Sigmoid colon (tissue), 7 donors: ENCODE data around the gene TPST2. TPM values are rescaled to one million over a fixed set of nuclear protein-coding genes. Genes with fewer than 3 reads are reported as not detected.

ENCODE experiments used
- DNase-seq: peaks from one replicate; pipeline ENCODE4 v3.0.0-alpha.2; 2019
- H3K27ac ChIP-seq, 4 donors: fragments of 200-600 bp; sonication (generic); one replicate each; pipeline ENCODE4 v1.5.1; 2016 to 2019; ENCODE audit warnings: mild to moderate bottlenecking in 1 of 4
- H3K27me3 ChIP-seq, 3 donors: fragments of 200-600 bp; sonication (generic); one replicate each; pipeline ENCODE4 v1.5.1; 2019; ENCODE audit warnings: mild to moderate bottlenecking in 1 of 3
- H3K36me3 ChIP-seq, 4 donors: fragments of 200-600 bp; sonication (generic); one replicate each; pipeline ENCODE4 v1.5.1; 2016 to 2019
- H3K4me1 ChIP-seq, 4 donors: fragments of 200-600 bp; sonication (generic); one replicate each; pipeline ENCODE4 v1.5.1; 2017 to 2019
- H3K4me3 ChIP-seq, 4 donors: fragments of 200-600 bp; sonication (generic); one replicate each; pipeline ENCODE4 v1.5.1; 2017 to 2019; ENCODE audit warnings: mild to moderate bottlenecking in 2 of 4, moderate library complexity in 1 of 4
- H3K9me3 ChIP-seq, 4 donors: fragments of 200-600 bp in 3 of 4; sonication (generic) in 3 of 4; one replicate each; pipeline versions ENCODE4 v1.5.1 to v1.6.1; 2013 to 2019
- CTCF ChIP-seq, 4 experiments: fragments of 450-650 bp in 3 of 4; fragments of 200-600 bp in 1 of 4; IDR thresholded peaks; one replicate each; pipeline ENCODE4 v1.5.1; 2016 to 2019; ENCODE audit warnings: antibody characterized with exemption in 4 of 4, mild to moderate bottlenecking in 3 of 4, moderate library complexity in 2 of 4
- EP300 ChIP-seq, 4 donors: sonication (generic); formaldehyde crosslinking; IDR thresholded peaks; one replicate each; pipeline ENCODE4 v1.6.1; 2017; ENCODE audit warnings: antibody characterized with exemption in 4 of 4
- POLR2A ChIP-seq, 2 donors: fragments of 450-650 bp; IDR thresholded peaks; one replicate each; pipeline ENCODE4 v1.6.1; 2016; ENCODE audit warnings: antibody characterized with exemption in 2 of 2, mild to moderate bottlenecking in 2 of 2, moderate library complexity in 2 of 2
- POLR2AphosphoS5 ChIP-seq, 4 donors: sonication (generic); formaldehyde crosslinking; IDR thresholded peaks; one replicate each; pipeline ENCODE4 v1.6.1; 2017; ENCODE audit warnings: antibody characterized with exemption in 4 of 4
- WGBS, 2 donors: extraction: QIAGEN DNeasy Blood & Tissue Kit; methylation state at CpG; one replicate each; pipeline ENCODE4 v1.1.7; 2013; 5-methylcytosine and 5-hydroxymethylcytosine counted together
- intact Hi-C: fragments of 100-400 bp; cut with DNase I; formaldehyde crosslinking; loops from one replicate; pipeline ENCODE4 v1.15.1; 2023
- polyA plus RNA-seq, 3 donors: library from polyadenylated mRNA; stranded (reverse); fragments of 200-250 nt; gene quantifications; one replicate each; pipeline ENCODE4 v1.2.3, GENCODE V29; 2013
- total RNA-seq, 4 donors: library from RNA; depleted of rRNA; stranded (reverse); fragments of >200 nt; gene quantifications; one replicate each; pipeline ENCODE4 v1.1.0, GENCODE V29; 2016
- donor health status: healthy with polysubstance abuse.
- donor health status: Bipolar disorder and iron deficiency.
- donor health status: healthy.

TPST2 gene
- total and polyA plus RNA-seq, 7 donors: 5.1 to 24.3 (median 15.9) TPM

GRCh38 chr22:26632422-26633155 is 42.7 kb upstream of the TPST2 start:
- peak in 1 of 4 donors; percentile 15 for TF ChIP-seq POLR2AphosphoS5 (IDR thresholded peaks at IDR 0.05)
- TF ChIP-seq EP300 (IDR thresholded peaks at IDR 0.05): no peak
- intact Hi-C loops: no loop called here
- no peak overlapping the region for H3K4me3 ChIP-seq

GRCh38 chr22:26631282-26631681 is 41.4 kb upstream of the TPST2 start:
- DNase-seq: no peak
- H3K27me3 ChIP-seq: peaks cover 0 to 5% (median 0%) of the 10 kb centered on the region in 3 donors
- no peak for TF ChIP-seq POLR2A (IDR thresholded peaks at IDR 0.05)
- no peak for TF ChIP-seq CTCF (IDR thresholded peaks at IDR 0.05)
- TF ChIP-seq POLR2AphosphoS5 (IDR thresholded peaks at IDR 0.05): no peak
- TF ChIP-seq EP300 (IDR thresholded peaks at IDR 0.05): no peak
- H3K27ac ChIP-seq: no peak overlapping the region
- H3K9me3 ChIP-seq: no peaks in the 10 kb centered on the region
- H3K36me3 ChIP-seq: no peaks in the 10 kb centered on the region
- WGBS, 2 donors: 94 to 97% methylated on average over 4 of the region's 4 CpGs
- intact Hi-C loops: no loop called here
- no peaks in the 10 kb centered on the region for H3K4me1 ChIP-seq
- H3K4me3 ChIP-seq: no peak overlapping the region

More at GRCh38 chr22:26632422-26633155, 42.7 kb upstream of the TPST2 start:
- no peaks in the 10 kb centered on the region for H3K9me3 ChIP-seq
- peaks cover 0 to 5% (median 0%) of the 10 kb centered on the region in 3 donors for H3K27me3 ChIP-seq
- WGBS, 2 donors: 73 to 77% methylated on average over 8 of the region's 8 CpGs
- DNase-seq: no peak
- H3K36me3 ChIP-seq: no peaks in the 10 kb centered on the region
- no peaks in the 10 kb centered on the region for H3K4me1 ChIP-seq
- H3K27ac ChIP-seq: peak overlapping the region in 1 of 4 donors; percentile 32

- no peak for DNase-seq
- intact Hi-C loops: no loop called here
- H3K27me3 ChIP-seq: peaks cover 0 to 5% (median 0%) of the 10 kb centered on the region in 3 donors
- no peak overlapping the region for H3K27ac ChIP-seq
- WGBS, 2 donors: 94 to 96% methylated on average over 18 of the region's 18 CpGs
- no peaks in the 10 kb centered on the region for H3K9me3 ChIP-seq
- TF ChIP-seq POLR2AphosphoS5 (IDR thresholded peaks at IDR 0.05): no peak
- no peak for TF ChIP-seq CTCF (IDR thresholded peaks at IDR 0.05)
- TF ChIP-seq EP300 (IDR thresholded peaks at IDR 0.05): no peak
- no peak for TF ChIP-seq POLR2A (IDR thresholded peaks at IDR 0.05)
- H3K4me3 ChIP-seq: no peak overlapping the region
- H3K4me1 ChIP-seq: no peaks in the 10 kb centered on the region
- no peaks in the 10 kb centered on the region for H3K36me3 ChIP-seq
Observed at GRCh38 chr22:26629988-26630761, 40.2 kb upstream of the TPST2 start.

GRCh38 chr22:26624803-26625202 is 34.9 kb upstream of the TPST2 start:
- WGBS, 2 donors: 86 to 94% methylated on average over 12 of the region's 12 CpGs
- intact Hi-C loops: no loop called here
- TF ChIP-seq EP300 (IDR thresholded peaks at IDR 0.05): no peak
- TF ChIP-seq CTCF (IDR thresholded peaks at IDR 0.05): no peak
- no peak for TF ChIP-seq POLR2AphosphoS5 (IDR thresholded peaks at IDR 0.05)
- no peak for TF ChIP-seq POLR2A (IDR thresholded peaks at IDR 0.05)
- Histone ChIP-seq H3K27me3 (peaks cover 0 to 4% (median 0%) of the 10 kb centered on the region in 3 donors), H3K27ac (no peak overlapping the region), H3K36me3 (no peaks in the 10 kb centered on the region), H3K4me1 (no peaks in the 10 kb centered on the region), H3K4me3 (no peak overlapping the region), H3K9me3 (no peaks in the 10 kb centered on the region)
- no peak for DNase-seq

GRCh38 chr22:26623984-26624383 is 34.1 kb upstream of the TPST2 start:
- DNase-seq: no peak
- TF ChIP-seq CTCF (IDR thresholded peaks at IDR 0.05) (no peak), EP300 (IDR thresholded peaks at IDR 0.05) (no peak), POLR2A (IDR thresholded peaks at IDR 0.05) (no peak), POLR2AphosphoS5 (IDR thresholded peaks at IDR 0.05) (no peak)
- H3K36me3 ChIP-seq: no peaks in the 10 kb centered on the region
- H3K9me3 ChIP-seq: no peaks in the 10 kb centered on the region
- H3K27ac ChIP-seq: no peak overlapping the region
- 97% methylated on average over 1 of the region's 1 CpG for WGBS, 2 donors
- peaks cover 0 to 11% (median 0%) of the 10 kb centered on the region in 3 donors for H3K27me3 ChIP-seq
- no peaks in the 10 kb centered on the region for H3K4me1 ChIP-seq
- intact Hi-C loops: no loop called here
- H3K4me3 ChIP-seq: no peak overlapping the region
